HG03175 (cell line): ENCODE data around the gene YDJC.
"Not testable (repeated sequence)": the region's sequence is repeated elsewhere in the genome, so short reads cannot be mapped to it uniquely, and the experiment has no call there.

Source experiments
- ATAC-seq: cut with Tn5 transposase; IDR thresholded peaks from one replicate; pipeline ENCODE4 v1.9.1; 2021; ENCODE audit warnings: mild to moderate bottlenecking, moderate library complexity; ENCODE audit not compliant: unreplicated experiment

Gene YDJC

DNA sequence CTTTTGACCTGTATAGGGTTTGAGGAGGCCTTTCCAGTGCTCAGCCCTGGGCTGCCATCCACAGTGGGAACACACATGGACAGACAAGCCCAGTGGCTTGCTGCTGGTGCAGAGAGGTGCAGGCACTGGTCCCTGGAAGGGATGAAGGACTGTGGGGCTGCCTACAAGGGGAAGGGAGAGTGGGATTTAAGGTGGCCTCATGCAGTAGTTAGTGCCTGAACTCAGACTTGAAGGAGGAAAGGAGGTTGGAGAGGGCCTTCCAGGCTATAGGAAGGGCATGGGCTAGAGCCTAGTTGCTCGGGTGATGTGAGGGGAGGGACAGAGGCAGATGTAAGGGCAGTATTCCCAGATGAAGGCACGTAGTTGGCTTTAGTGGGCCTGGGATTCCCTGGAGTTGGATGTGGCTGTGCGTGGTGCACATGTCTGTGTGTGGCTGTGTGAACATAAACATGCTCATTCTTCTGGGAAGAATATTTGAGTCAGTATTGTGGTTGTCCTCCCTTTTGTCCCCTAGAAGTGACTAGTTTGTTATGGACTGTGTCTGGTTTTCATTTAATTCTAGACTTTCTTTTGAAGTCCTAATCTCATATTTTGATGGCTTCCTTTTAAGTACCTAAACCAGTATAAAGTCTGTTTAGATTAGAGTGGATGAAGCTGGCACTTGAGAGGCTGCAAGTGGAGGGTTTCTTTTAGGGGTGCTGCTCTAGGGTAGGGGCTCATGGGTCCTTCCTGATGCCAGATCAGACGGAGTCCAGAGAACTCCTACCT is 18.4 kb downstream of the YDJC start:
- no peak for ATAC-seq

- ATAC-seq = not testable (repeated sequence)
Observed at GRCh38 chr22:21609556-21610157, 20.2 kb downstream of the YDJC start.

GRCh38 chr22:21606775-21607174 is 23.0 kb downstream of the YDJC start:
- ATAC-seq = no peak

- no peak for ATAC-seq
Observed at GRCh38 chr22:21605887-21606564, 23.8 kb downstream of the YDJC start.

DNA sequence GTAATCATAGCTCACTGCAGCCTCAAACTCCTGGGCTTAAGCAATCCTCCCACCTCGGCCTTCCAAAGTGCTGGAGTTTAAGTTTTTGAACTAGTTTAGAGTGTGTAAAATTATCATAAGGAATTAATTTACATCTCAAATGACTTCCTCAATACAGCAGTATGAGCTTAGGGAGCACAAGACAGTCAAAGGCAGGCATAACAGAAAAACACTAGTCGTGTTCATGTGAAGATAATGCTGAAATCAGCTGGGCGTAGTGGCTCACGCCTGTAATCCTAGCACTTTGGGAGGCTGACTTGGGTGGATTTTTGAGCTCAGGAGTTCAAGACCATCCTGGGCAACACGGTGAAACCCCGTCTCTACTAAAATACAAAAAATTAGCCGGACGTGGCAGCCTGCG is 25.8 kb downstream of the YDJC start:
- no peak for ATAC-seq

GRCh38 chr22:21602579-21602978 is 27.2 kb downstream of the YDJC start:
- no peak for ATAC-seq

- ATAC-seq = no peak
Observed at GRCh38 chr22:21599053-21599893, 30.5 kb downstream of the YDJC start.

DNA sequence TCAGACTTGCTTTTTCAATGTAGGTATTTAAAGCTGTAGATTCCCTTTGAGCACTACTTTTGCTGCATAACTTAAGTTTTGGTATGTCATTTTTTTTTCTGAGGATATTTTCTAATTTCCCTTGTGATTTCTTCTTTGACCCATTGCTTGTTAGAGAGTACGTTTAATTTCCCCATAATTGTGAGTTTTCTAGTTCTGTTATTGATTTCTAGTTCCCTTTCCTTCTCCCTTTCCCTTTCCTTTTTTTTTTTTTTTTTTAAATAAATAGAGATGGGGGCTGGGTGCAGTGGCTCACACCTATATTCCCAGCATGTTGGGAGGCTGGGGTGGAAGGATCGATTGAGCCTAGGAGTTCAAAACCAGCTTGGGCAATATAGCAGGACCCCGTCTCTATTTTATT is 31.5 kb downstream of the YDJC start:
- ATAC-seq = no peak

- ATAC-seq = not testable (repeated sequence)
Observed at GRCh38 chr22:21596356-21597135, 33.3 kb downstream of the YDJC start.

GRCh38 chr22:21594865-21595452 is 34.9 kb downstream of the YDJC start:
- no peak for ATAC-seq

GRCh38 chr22:21593406-21594232 is 36.2 kb downstream of the YDJC start:
- ATAC-seq = no peak

DNA sequence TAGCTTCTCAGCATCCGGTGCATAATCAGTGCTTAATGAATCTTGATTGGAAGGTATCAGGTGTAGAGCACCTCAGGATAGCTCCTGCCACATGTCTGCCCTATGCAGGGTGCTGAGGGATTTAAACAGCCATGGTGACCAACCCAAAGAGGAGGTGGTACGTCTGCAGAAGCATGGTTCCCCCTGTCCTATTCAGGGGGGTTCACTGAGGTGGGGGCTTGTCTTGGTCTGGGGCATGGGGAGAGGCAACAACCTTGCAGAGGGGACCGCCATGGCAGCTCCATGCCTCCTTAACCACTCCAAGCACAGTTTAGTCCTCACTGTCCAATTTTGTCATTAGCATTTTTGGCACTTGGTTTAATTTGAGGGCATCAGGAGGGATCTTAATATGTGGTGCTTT is 37.4 kb downstream of the YDJC start:
- ATAC-seq = no peak

GRCh38 chr22:21591695-21592094 is 38.1 kb downstream of the YDJC start:
- no peak for ATAC-seq

- ATAC-seq = no peak
Observed at GRCh38 chr22:21590809-21591641, 38.8 kb downstream of the YDJC start.

DNA sequence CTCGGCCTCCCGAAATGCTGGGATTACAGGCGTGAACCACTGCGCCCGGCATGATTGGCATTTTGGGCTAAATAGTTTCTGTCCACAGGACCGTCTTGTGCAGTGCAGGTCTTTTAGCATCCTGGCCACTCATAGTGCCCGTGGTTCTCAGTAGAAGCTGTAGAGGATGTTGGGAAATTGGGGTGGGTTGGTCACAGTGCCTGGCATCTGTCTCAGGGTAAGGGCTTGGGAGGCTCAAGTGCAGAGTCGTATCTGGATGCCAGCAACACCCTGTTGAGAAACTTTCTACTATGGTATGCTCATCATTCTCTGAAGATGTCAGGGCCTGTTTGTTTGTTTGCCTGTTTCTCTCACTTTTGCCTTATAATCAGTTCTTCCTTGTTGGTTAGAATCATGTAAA is 40.4 kb downstream of the YDJC start:
- no peak for ATAC-seq

DNA sequence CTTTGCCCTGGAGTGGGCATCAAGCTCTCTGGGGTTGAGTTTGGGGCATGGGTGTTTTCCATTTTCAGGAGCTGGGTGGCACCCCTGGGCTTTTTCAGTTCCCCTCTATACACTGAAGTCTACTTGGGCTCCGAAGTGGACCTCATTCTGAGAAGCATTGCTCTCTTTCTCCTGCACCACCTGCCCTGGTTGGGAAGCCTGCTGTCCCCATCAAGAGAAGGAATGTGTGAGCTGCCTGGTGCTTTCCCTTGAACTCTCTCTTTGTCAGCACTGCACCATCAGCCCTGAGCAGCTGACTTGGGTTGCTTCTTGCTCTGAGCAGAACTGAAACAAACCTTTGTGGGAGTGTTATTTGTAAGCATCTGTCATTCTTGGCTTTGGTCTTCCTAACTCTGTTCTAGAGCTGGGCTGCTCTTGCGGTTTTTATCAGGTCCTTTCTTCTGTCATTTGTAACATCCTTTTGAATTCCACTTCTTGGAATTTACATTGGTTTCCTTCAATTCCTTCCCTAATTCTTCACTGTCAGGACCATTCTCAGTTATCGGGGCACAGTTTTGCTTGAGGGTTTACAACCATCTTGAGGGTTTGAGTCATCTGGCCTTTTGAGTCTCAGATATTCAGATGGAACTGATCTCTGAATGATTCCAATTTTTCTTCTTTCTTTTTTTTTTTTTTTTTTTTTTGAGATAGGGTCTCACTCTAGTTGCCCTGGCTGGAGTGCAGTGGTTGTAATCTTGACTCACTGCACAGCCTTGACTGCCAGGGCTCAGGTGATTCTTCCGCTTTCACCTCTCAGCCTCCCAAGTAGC is 41.8 kb downstream of the YDJC start:
- peak; percentile 78 for ATAC-seq

DNA sequence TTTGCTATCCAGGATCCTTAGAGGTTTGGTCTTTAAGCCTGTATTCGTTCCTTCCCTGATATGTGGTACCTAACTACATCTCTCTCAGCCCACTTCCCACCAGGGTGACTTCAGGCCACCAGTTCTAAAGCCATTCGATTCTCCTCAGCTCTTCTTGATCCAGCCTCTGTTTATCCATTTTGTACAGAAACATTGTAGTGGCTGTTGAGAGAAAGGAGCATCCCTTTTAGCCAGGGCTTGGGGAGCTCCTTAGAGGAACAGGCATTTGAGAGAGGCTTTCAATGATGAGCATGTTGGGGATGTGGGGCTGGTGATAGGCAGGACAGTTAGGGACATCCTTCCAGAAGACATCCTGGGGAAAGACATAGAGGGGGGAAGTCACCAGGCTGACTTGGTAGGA is 44.4 kb downstream of the YDJC start:
- no peak for ATAC-seq
